DMS153 (cell line): ENCODE measurements around the gene CAPZB.
A peak's percentile ranks its signal among the peaks of the same experiment; 100 is the strongest.

Source experiments
- DNase-seq: peaks from one replicate; lab custom pipeline; 2025; lab: John Stamatoyannopoulos, UW

The CAPZB gene

DNA sequence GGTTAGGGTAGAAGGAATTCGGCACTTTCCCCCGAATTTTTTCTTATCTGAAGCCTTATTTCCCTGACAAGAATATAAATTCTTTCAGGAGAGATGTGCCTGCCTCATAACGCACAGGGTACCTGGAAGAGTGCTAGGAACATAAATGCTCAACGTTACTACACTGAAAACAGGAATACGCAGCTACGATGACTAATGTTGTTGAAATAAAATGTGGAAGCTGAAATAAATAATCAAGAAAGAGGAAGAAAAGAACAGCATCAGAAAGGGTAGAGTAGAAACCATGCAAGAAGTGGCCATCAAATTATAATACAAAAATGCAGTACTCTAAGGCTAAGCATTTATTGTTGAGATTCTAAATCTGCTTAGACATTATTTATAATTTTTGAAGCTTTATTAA lies 139.3 kb downstream of the CAPZB start:
- no peak for DNase-seq

DNA sequence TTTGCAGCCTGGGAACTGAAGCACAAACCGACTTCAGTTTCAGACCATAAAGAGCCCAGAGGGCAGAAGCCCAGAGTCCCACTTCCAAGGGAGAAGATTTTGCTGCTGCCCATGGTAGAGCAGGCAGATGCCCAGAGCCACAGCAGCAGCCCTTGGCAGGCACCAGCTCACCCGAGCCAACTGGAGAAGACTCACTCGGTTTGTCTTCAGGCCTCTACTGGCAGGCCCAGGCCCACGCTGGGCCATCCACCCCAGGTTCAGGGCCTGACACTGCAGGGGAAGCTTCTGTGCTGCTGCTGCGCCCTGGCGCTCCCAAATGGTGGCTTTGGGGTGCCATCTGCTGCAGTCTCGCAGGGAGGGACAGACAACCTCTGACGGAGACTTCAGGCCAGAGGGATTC lies 139.9 kb downstream of the CAPZB start:
- DNase-seq, result no peak

DNA sequence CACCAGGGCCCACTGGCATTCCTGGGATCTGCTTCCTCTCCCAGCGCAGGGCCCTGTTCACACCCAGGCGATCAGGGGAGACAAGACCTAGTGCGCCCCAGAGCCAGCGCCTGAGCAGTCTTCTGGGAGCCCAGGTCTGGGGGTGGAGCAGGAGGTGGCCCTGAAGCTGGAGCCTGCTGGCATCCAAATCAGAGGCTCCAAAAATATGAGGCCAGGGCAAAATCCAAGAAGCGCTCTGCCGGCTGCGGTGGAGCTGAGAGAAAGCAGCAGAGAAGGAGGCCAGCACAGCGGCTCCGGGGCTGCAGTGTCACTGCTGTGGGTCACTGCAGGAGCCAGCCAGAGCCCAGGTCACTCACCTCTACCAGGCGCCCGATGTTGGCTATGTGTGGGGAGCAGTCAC lies 140.5 kb downstream of the CAPZB start:
- DNase-seq, result no peak

DNA sequence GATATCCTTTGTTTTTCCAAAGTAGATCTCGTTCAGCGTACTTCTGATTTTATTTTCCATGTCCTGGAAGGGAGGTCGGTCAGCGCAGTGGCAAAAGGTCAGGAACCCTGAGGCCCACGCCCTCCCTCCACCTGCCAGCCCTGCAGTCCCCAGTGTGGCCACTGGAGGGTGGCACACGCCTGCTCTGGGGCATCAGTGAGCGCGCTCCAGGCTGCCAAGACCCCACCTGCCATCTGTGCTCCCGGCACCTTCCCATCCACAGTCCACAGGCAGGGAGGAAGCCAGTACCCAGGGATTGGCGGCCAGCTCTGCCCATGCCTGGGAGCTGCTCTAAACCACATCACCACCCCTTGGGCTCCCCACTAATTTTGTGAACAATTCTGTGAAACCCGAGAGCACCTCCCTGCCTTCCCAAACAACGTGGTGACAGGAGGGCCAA lies 140.9 kb downstream of the CAPZB start:
- DNase-seq, result peak; percentile 46

DNA sequence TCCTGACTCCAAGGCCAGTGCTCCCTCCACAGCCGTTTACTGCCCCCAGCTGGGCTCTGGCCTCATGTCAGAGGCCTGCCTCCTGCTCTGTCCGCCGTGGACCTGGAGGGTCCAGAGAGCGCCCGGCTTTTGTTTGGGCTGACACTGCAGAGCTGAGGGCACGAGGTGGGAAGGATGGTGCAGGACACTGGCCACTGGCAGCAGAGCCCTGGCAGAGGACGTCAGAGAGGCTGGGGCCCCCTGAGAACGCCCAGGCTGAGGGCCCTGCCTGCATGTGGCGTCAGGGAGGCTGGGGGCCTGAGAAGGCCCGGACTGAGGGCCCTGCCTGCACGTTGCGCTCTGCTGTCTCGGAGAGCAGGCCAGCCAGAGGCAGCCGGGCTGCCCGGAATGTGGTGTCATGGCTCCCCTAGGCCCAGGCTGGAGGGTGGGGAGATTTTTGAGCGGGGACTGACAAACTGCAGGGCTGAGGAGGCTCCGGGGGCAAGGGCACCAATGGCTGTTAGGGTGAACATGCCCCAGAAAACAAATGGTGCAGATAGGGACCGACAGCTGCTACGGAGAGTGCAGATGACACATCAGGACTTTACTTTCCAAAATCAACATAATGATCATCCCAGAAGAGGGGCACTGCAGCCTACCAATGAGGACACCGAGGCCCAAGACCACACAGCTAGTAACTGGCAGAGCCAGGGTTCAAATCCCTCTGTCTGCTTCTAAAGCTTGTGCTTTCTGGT lies 141.6 kb downstream of the CAPZB start:
- DNase-seq, result no peak

DNA sequence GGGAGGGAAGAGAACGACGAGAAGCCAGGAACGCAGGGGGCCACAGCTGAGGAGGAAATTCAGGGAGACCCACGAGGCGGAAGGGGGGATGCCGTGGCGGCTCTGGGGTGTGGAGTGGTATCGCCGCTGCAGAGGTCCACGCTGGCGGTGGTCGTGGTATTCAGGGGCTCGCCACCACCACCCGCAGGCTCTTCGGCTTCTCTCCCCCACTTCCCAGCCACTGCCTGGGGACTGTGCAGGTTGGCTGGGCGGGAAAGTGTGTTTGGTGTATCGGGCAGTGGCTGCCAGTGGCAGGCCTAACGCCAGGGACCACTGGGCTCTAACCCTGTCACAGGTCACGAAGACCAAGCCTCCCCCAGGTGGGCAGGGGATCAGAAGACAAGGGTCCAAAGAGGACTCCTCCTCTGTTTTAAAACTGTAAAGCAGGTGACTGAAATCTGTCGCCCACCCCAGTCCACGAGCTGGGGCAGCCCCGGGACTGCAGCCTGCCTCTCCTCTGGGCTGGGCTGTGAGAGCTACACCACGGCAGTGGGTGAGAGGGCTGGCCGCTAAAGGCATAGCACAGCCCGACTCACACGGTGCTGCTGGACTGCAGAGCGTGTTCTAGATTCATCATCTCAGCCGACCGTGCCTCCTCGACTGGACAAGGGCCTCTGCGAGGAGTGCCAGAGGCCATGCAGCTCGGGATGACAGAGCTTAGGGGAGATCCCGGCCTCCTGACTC lies 142.3 kb downstream of the CAPZB start:
- no peak for DNase-seq

DNA sequence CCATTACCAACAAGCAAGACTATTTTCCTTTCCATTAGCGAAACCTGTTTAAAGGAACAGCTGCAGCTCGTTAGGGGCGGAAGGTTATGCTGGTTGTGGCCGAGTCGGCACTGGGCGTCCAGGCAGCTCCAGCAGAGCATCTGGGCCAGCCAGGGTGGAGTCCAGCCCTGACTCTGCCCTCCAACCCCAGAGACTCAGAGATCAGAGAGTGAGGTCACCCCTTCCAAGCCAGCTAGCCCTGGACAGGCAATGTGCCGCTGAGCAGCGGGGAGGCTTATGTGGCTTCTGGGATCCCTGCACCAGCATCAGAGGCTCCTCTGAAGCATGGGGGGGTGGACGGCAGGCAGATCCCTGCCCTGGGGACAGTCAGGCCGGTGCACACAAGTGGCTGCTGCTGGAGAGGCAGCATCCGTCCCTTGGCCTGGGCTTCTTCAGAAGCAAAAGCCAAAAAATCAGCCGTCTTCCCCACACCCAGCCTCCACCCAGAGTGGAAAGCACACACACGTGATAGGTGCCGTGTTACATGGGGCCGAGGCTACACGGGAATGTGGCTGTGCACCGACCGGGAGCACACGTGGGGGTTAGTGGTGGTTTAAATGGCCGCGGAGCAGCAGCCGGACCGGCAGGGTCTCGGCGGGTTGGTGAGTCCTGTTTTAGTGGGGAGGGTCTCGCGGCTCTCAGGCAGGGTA lies 143.1 kb downstream of the CAPZB start:
- DNase-seq, result no peak

DNA sequence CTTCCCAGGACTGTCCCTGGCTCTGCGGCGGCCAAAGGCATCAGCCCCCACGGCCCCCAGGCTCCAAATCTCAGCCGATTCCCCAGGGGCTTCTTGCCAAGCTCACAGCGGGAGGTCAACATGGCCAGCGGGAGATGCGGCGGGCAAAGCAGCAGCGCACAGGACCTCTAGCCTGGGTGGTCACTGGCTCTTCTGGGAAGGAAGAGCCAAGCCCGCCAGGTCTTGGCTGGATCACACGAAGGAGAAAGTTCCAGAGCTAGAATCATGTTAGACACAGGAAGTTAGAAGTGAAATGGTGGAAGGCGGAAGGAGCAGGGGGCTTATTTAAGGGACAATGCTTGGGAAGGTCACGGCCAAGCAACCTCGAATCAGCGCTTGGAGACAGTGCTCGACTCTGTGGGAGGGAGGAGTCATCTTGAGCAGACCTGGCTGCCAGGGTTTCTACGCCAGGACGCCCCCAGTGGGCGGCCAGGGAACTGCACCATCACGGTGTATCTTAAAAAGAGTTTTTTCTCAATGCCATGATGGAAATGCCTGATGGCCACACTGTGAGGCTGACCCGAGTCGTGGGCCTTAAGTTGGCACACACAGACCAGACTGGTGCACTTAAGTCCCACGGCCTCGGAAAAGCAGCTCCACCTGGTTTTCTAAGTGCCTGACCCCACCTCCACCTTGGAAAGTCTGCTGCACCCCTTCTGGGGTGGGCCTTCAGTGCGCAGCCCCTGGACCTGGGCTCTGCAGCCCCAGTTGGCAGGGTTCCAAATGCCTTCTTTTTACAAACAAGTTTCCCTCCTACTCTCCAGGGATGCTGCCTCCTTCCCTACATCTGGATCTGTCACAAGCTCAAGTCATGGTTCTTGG lies 143.9 kb downstream of the CAPZB start:
- no peak for DNase-seq

DNA sequence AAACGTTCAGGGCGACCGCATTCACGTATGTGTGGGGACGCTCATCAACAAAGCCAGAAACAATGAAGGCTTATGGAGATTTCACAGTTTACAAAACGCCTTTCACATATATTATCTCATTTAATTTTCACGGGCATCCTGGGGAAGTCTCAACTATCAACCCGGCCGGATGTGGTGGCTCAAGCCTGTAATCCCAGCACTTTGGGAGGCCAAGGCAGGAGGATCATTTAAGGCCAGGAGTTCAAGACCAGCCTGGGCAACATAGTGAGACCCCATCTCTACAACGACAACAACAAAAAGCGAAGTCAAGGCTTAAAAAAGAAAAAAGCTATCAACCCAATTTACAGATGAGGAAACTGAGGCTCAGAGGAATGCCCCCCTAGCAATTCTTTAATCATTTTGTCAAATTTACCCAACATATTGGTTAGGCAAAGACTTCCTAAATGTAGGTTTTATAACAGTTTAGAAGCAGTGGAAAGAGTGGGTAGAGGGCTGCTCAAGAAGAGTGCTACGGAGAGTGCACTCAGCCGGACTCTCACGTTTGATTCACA lies 144.9 kb downstream of the CAPZB start:
- DNase-seq, result no peak

DNA sequence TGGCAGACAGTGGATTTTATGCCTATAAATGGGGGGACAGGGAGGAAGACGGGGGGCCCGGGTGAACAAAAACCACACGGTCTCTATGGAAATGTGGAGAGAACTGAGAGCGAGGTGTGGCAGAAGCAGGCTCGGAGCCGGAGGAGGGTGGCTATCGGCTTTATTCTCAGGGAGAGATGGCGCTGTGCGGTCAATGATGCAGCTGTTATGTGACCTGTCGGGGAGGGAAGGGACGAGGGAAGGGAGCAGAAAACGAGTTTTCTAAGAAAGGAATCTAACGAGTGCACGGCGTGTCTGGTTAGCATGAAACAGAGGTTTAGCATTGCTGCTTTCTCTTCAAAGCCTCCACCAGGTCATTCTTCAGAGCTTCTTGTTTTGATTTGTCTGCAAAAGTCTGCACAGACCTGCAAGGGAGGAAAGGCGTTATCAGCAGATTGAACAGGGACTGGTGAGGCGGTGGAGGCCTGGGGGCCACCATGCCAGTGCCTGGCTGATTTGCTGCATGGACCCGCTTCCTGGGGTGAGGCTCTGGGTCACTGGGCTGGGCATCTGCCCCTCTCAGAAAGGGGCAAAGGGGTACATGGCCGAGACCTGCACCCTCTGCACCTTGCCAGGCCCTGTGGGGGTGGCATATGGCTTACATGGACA lies 146.0 kb downstream of the CAPZB start:
- DNase-seq, result no peak

DNA sequence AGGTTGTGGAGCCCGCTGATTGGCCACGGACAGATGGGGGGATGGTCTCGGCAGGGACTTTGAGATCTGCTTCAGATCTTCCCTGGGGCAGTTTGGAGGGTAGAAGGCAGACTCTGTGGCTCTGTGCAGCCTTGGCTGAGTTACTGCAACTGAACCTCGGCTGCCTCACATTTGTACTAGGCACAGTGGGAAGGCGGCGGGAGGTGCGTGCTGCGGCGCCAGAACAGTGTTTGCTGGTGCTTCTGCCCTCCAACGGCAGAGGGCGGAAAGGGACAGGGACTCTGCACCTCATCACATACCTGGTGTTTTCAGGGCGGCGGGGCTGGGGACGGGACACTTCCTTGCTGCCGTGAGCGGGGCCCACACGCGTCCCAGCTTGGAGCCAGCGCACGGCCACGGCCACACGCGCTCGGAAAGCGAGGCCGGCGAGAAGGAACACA lies 147.0 kb downstream of the CAPZB start:
- DNase-seq, result no peak

DNA sequence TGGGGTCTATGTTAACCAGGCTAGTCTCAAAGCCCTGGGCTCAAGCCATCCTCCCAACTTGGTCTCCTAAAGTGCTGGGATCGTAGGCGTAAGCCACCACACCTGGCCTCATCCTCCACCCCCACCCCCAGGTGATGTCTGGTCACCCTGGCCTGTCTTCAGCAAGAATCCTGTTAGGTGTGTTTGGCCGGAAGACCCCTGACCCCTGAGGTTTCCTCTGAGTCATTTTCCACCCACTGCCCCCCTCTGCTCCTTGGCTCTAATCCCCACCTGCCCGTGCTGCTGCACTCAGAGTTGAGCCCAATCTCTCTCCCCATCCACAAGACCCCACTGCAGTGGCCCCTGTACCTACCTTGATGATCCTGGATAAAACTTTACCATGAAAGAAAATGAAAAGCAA lies 148.1 kb downstream of the CAPZB start:
- DNase-seq, result no peak

DNA sequence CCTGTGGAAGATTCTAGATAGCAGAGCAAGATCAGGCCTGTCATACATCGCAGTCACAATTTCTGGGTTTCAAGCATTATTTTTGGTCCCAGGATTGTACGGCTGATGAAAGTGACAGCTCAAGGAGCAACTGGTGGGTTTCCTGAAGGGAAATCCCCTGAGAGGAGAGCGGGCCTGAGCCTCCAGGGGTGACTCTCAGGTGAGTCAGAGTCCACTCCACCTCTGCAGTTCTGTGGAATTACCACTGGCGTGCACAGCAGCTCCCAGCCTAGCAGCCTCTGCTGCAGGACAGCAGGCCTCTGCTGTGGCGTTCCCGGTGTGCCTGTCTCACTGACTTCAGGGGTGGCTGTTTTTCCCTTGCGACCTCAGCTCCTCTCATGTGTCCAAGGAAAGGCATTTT lies 148.8 kb downstream of the CAPZB start:
- DNase-seq, result no peak

DNA sequence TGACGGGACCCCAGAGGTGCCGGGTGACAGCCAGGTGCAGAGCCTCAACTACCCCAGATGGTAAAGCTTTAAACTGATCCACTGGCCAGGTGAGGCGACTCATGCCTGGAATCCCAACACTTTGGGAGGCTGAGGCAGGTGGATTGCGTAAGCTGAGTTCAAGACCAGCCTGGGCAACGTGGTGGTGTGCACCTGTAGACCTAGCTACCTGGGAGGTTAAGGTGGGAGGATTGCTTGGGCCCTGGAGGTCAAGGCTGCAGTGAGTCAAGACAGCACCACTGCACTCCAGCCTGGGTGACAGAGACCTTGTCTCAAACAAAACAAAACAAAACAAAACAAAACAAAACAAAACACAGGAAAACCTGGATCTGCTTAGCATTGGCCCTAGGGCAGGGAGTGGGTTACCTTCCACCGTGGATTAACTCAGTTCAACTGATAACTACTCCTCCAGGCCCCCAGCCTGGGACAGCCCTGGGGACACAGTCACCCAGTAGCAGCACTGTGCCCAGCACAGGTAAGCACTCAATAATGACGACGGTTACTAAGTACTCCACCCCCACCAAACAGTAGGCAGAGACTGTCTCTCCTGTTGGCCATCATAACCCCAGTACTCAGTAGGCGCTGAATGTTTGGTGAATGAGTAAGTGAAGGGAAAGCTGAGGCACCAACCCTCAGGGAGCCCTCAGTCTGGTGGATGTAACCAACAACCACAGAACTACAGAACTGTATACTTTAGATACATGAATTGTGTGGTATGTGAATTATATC lies 151.6 kb downstream of the CAPZB start:
- DNase-seq, result no peak

DNA sequence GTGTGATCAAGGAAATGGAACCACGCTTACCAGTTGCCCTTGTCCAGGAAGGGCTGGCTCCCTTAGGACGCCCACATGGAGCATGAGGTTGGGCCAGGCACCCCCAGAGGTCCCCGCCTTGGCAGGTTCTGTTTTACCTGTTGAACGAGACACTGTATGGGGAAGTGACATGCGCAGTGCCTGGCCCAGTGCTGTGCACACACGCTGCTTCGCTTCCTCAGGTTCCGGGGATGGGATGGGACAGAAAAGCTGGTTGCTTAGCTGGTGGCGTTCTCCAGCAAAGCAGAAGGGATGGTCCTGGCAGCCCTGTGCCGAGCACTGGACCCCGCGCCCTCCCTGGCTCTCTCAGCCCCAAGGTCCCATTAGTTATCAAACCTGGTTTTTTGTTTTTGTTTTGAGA lies 152.5 kb downstream of the CAPZB start:
- no peak for DNase-seq

DNA sequence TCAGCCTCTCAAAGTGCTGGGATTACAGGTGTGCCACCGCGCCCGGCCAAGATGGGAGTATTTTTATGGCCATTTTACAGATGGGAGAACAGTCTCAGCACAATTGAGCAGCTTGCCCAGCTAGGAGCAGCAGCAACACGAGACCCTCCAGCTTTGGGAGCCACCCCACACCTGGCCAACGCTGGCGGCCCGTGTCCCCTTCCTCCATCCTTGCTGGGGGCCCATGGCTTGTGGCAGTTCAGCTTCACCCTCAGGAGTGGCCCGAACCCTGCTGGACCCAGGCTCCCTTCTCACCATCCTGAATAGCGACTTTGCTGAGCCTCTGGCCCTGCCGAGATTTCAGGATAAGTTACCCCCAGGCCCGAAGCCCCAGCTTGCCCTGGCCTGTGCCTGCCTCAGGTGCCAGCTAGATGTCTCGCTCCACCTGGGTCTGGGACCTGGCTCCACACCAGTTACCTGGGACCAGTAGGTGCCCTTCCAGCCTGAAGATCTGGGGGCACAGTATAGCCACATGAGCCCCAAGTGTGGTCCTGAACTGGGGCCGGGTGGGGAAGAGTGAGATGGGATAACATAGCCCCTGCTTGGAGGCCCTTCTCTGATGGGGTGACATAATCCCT lies 154.0 kb downstream of the CAPZB start:
- DNase-seq, result no peak

DNA sequence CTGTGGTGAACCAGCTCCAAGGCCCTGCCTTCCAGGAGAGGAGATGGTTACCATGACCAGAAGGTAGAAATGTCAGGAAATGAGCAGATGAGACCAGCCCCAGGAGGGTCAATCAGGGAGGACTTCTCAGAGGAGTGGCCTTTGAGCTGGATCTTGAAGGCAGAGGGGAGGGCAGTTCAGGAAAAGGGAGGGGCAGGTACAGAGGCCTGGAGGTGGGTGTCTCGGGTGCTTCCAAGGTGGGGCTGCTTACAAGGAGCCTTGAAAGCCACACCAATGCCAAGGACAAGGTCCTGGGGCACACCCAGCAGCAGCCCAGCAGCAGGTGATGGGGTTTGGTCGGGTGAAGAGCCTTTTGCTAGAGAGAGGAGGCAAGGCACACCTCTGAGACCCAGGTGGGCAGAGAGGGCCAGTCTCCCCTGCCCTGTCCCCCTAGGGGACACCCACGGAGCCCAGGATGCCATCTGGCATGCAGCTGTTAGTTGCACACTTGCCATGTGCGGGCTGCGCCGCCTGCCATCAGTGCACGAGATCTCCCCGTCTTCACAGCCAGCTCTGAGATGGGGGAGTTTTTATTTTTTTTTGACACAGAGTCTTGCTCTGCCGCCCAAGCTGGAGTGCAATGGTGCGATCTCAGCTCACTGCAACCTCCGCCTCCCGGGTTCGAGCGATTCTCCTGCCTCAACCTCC lies 154.7 kb downstream of the CAPZB start:
- no peak for DNase-seq

DNA sequence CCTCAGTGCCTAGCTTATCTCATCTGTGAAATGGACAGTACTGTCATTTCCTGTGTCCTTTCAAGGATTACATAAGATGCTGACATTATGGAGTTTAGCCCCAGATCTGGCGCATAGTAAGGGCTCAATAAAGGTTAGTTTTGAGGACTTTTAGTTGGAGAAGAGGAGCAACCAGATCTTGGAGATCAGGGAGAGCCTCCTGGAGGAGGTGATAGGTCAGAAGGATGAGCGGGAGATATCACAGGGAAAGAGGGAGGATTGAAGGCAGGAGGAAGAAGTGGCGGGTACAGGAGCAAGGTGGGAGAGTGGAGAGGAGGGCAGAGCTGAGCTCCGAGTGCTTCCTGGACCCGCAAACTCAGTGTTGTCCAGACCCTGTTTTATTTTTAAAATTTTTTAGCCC lies 155.7 kb downstream of the CAPZB start:
- no peak for DNase-seq

DNA sequence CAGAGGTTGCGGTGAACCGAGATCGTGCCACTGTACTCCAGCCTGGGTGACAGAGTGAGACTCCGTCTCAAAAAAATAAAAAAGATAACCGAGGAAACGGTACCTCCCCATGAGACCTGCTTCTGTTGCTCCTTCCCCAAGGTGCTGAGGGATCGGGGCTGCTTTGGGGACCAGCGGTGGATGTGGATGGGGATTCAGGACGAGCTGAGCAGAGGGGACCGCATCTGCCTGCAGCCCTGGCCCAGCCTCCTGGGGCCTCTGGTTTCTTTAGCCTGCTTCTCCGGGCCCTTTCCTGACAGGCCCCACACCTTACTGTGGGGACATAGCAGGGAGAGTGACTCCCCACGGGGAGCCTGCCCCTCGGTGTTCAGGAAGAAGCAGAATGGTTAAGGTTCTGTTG lies 156.2 kb downstream of the CAPZB start:
- DNase-seq, result no peak

DNA sequence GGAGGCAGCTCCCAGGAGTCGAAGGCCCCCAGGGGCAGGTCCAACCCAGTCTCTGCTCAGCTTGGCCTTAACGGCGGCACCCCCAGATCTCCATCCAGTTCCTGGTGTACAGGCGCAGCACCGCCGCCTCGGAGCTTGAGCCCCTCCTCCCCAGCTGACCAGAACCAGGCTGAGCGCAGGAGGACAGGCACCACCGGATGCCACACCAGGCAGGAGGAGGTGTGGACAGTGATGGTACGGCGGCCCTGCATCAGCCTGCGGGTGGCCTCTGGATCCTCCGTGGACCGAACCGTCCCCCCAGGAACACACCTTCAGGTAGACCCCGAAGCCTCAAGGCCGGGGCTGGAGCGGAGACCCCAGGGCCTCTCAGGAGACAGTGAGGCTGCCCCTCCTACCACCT lies 156.9 kb downstream of the CAPZB start:
- no peak for DNase-seq
